H9 (cell line): ENCODE results near the gene C1QTNF3. TPM values are rescaled to one million over a fixed set of nuclear protein-coding genes. Genes with fewer than 3 reads are reported as not detected.

Experiments
- DNase-seq: peaks from one replicate; pipeline ENCODE4 v3.0.0-alpha.2; 2017
- H2AFZ ChIP-seq: one replicate; pipeline ENCODE4 v1.6.1; 2013; ENCODE audit warnings: mild to moderate bottlenecking, low read length, control low read depth, moderate library complexity
- H2AK5ac ChIP-seq: 2 replicates; pipeline ENCODE4 v1.6.1; 2013; ENCODE audit warnings: low read length, control low read depth, mixed read lengths; ENCODE audit not compliant: insufficient read length
- H2BK120ac ChIP-seq: one replicate; pipeline ENCODE4 v1.6.1; 2013; ENCODE audit warnings: low read depth, mild to moderate bottlenecking, low read length, control low read depth, inconsistent platforms; ENCODE audit not compliant: poor library complexity, severe bottlenecking
- H2BK12ac ChIP-seq: 2 replicates; pipeline ENCODE4 v1.6.1; 2013; ENCODE audit warnings: low read length, control low read depth, mixed read lengths, low read depth; ENCODE audit not compliant: insufficient read length
- H2BK15ac ChIP-seq: 2 replicates; pipeline ENCODE4 v1.6.1; 2013; ENCODE audit warnings: low read depth, low read length, control low read depth
- H2BK20ac ChIP-seq: one replicate; pipeline ENCODE4 v1.6.1; 2013; ENCODE audit warnings: low read depth, mild to moderate bottlenecking, low read length, control low read depth, inconsistent platforms; ENCODE audit not compliant: poor library complexity, severe bottlenecking
- H2BK5ac ChIP-seq: 2 replicates; pipeline ENCODE4 v1.6.1; 2013; ENCODE audit warnings: low read length, control low read depth, mixed read lengths; ENCODE audit not compliant: insufficient read length
- H3K14ac ChIP-seq: 2 replicates; pipeline ENCODE4 v1.6.1; 2013; ENCODE audit warnings: low read length, control low read depth; ENCODE audit not compliant: insufficient read depth
- H3K18ac ChIP-seq: 2 replicates; pipeline ENCODE4 v1.6.1; 2013; ENCODE audit warnings: low read depth, mild to moderate bottlenecking, mixed read lengths, low read length, control low read depth; ENCODE audit not compliant: insufficient read length
- H3K23ac ChIP-seq: 2 replicates; pipeline ENCODE4 v1.6.1; 2013; ENCODE audit warnings: low read length, control low read depth, mixed read lengths, low read depth; ENCODE audit not compliant: insufficient read length
- H3K23me2 ChIP-seq: 2 replicates; pipeline ENCODE4 v1.6.1; 2013; ENCODE audit warnings: low read depth, mild to moderate bottlenecking, mixed read lengths, low read length, control low read depth; ENCODE audit not compliant: insufficient read length, poor library complexity, severe bottlenecking
- H3K27ac ChIP-seq: 2 replicates; pipeline ENCODE4 v1.5.1; 2013; ENCODE audit warnings: low read length, control low read depth, mixed read lengths, low read depth; ENCODE audit not compliant: insufficient read length
- H3K27me3 ChIP-seq: 2 replicates; pipeline ENCODE4 v1.6.1; 2013; ENCODE audit warnings: low read length, control low read depth, inconsistent platforms; ENCODE audit not compliant: insufficient read depth
- H3K4ac ChIP-seq: 2 replicates; pipeline ENCODE4 v1.6.1; 2013; ENCODE audit warnings: low read depth, mild to moderate bottlenecking, control low read depth, inconsistent platforms, low read length, moderate library complexity
- H3K4me1 ChIP-seq: 2 replicates; pipeline ENCODE4 v1.6.1; 2013; ENCODE audit warnings: low read length, control low read depth, inconsistent platforms; ENCODE audit not compliant: insufficient read depth
- H3K4me2 ChIP-seq: 2 replicates; pipeline ENCODE4 v1.6.1; 2013; ENCODE audit warnings: low read length, control low read depth, mixed read lengths; ENCODE audit not compliant: insufficient read length, insufficient read depth
- H3K56ac ChIP-seq: 2 replicates; pipeline ENCODE4 v1.6.1; 2013; ENCODE audit warnings: low read depth, mild to moderate bottlenecking, mixed read lengths, low read length, control low read depth; ENCODE audit not compliant: insufficient read length
- H3K79me1 ChIP-seq: 2 replicates; pipeline ENCODE4 v1.6.1; 2013; ENCODE audit warnings: low read depth, mild to moderate bottlenecking, moderate library complexity, low read length, control low read depth, inconsistent platforms; ENCODE audit not compliant: insufficient read depth, poor library complexity, severe bottlenecking
- H3K79me2 ChIP-seq: 2 replicates; pipeline ENCODE4 v1.6.1; 2013; ENCODE audit warnings: low read length, control low read depth, inconsistent platforms; ENCODE audit not compliant: insufficient read depth
- H3K9ac ChIP-seq: 2 replicates; pipeline ENCODE4 v1.6.1; 2013; ENCODE audit warnings: low read length, control low read depth, mixed read lengths; ENCODE audit not compliant: insufficient read length; ENCODE audit errors: extremely low read depth
- H3K9me3 ChIP-seq: one replicate; pipeline ENCODE4 v1.6.1; 2013; ENCODE audit warnings: low read depth, low read length, inconsistent platforms; ENCODE audit not compliant: control insufficient read depth
- H3T11ph ChIP-seq: one replicate; pipeline ENCODE4 v1.6.1; 2013; ENCODE audit warnings: mild to moderate bottlenecking, low read length, control low read depth, inconsistent platforms
- H4K20me1 ChIP-seq: one replicate; pipeline ENCODE4 v1.6.1; 2013; ENCODE audit not compliant: control insufficient read depth, insufficient read length, insufficient read depth
- H4K5ac ChIP-seq: 2 replicates; pipeline ENCODE4 v1.6.1; 2013; ENCODE audit warnings: low read depth, mild to moderate bottlenecking, mixed read lengths, low read length, control low read depth; ENCODE audit not compliant: insufficient read length
- H4K8ac ChIP-seq: replicated peaks from 2 replicates; pipeline ENCODE4 v1.6.1; 2013; ENCODE audit warnings: low read length, control low read depth, mixed read lengths, low read depth; ENCODE audit not compliant: insufficient read length
- H4K91ac ChIP-seq: 2 replicates; pipeline ENCODE4 v1.6.1; 2013; ENCODE audit warnings: low read depth, mild to moderate bottlenecking, moderate library complexity, mixed read lengths, low read length, control low read depth; ENCODE audit not compliant: insufficient read length
- H3K27ac Mint-ChIP-seq, 3 experiments: 2 replicates in 2 of 3; 3 replicates in 1 of 3; pipeline ENCODE4 v1.8.0; 2020 to 2021; ENCODE audit warnings: mixed read lengths in 3 of 3, mild to moderate bottlenecking in 1 of 3, moderate library complexity in 1 of 3
- H3K27me3 Mint-ChIP-seq: 2 replicates; pipeline ENCODE4 v1.8.0; 2021; ENCODE audit warnings: low read depth, mild to moderate bottlenecking, moderate library complexity, mixed read lengths
- H3K36me3 Mint-ChIP-seq, 3 experiments: 2 replicates in 2 of 3; 3 replicates in 1 of 3; pipeline ENCODE4 v1.8.0; 2020 to 2021; ENCODE audit warnings: low read depth in 3 of 3, mixed read lengths in 3 of 3; ENCODE audit not compliant: insufficient read depth in 1 of 3
- H3K4me1 Mint-ChIP-seq, 2 experiments: 2 replicates each; pipeline ENCODE4 v1.8.0; 2020; ENCODE audit warnings: mixed read lengths in 2 of 2
- H3K4me3 Mint-ChIP-seq, 2 experiments: 2 replicates in 1 of 2; 3 replicates in 1 of 2; pipeline ENCODE4 v1.8.0; 2020 to 2021; ENCODE audit warnings: mild to moderate bottlenecking in 2 of 2, mixed read lengths in 2 of 2, moderate library complexity in 1 of 2
- H3K9me3 Mint-ChIP-seq, 2 experiments: 2 replicates in 1 of 2; 3 replicates in 1 of 2; pipeline ENCODE4 v1.8.0; 2020; ENCODE audit warnings: mild to moderate bottlenecking in 2 of 2, mixed read lengths in 2 of 2, moderate library complexity in 1 of 2
- WGBS: extraction: QIAGEN DNeasy Blood & Tissue Kit; methylation state at CpG from one replicate; pipeline ENCODE4 v1.1.7; 2013; ENCODE audit warnings: missing lambda C conversion rate, low lambda C conversion rate, mixed read lengths; ENCODE audit not compliant: insufficient read length; ENCODE audit errors: extremely low coverage; 5-methylcytosine and 5-hydroxymethylcytosine counted together
- total RNA-seq: library from RNA; stranded (reverse); gene quantifications from 2 replicates; pipeline ENCODE4 v1.2.1, GENCODE V29; 2021
- TF ChIP-seq, protein P1 (sequence below): fragments of 200-600 bp; sonication (generic); conservative IDR thresholded peaks from 3 replicates; pipeline ENCODE4 v1.8.0; 2021; ENCODE audit warnings: antibody characterized with exemption, mild to moderate bottlenecking

Gene C1QTNF3
- total RNA-seq, 1 experiment from 2014 or later: 1.1 TPM

DNA sequence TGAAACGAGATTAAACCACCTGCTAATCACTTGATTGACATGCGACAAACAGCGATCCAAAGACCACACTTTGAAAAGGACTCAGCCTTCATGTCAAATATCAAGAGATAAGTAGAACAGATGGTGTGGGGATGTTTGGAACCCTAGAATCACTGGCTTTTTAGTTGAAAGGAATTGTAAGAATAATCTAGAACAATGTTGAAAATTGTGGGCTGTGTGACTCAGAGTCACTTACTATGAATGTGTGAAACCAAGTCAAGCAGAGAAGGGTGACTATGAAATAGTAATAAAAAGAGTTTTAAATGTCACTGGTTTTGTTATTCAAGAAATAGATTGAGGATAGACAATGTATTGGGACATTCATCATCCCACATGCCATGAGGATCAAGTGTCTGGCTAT is 14.1 kb upstream of the C1QTNF3 start:
- Histone ChIP-seq H3K23me2 (no peaks in the 10 kb centered on the region), H2AFZ (no peak overlapping the region), H3T11ph (no peak overlapping the region), H4K20me1 (no peaks in the 10 kb centered on the region), H3K4me1 (no peaks in the 10 kb centered on the region), H2BK12ac (no peak overlapping the region), H3K9ac (no peak overlapping the region), H2BK120ac (no peak overlapping the region), H2AK5ac (no peak overlapping the region), H4K8ac (no peak overlapping the region), H3K23ac (no peak overlapping the region), H2BK15ac (no peak overlapping the region), H3K14ac (no peak overlapping the region), H4K5ac (no peak overlapping the region), H3K4me2 (no peak overlapping the region), H3K9me3 (no peaks in the 10 kb centered on the region), H3K18ac (no peak overlapping the region), H3K27ac (no peak overlapping the region), H3K79me1 (no peaks in the 10 kb centered on the region), H3K4ac (no peak overlapping the region), H3K56ac (no peak overlapping the region), H2BK20ac (no peak overlapping the region), H2BK5ac (no peak overlapping the region), H3K79me2 (no peaks in the 10 kb centered on the region), H3K27me3 (no peaks in the 10 kb centered on the region), H4K91ac (no peak overlapping the region)
- TF ChIP-seq, protein P1, sequence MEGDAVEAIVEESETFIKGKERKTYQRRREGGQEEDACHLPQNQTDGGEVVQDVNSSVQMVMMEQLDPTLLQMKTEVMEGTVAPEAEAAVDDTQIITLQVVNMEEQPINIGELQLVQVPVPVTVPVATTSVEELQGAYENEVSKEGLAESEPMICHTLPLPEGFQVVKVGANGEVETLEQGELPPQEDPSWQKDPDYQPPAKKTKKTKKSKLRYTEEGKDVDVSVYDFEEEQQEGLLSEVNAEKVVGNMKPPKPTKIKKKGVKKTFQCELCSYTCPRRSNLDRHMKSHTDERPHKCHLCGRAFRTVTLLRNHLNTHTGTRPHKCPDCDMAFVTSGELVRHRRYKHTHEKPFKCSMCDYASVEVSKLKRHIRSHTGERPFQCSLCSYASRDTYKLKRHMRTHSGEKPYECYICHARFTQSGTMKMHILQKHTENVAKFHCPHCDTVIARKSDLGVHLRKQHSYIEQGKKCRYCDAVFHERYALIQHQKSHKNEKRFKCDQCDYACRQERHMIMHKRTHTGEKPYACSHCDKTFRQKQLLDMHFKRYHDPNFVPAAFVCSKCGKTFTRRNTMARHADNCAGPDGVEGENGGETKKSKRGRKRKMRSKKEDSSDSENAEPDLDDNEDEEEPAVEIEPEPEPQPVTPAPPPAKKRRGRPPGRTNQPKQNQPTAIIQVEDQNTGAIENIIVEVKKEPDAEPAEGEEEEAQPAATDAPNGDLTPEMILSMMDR: no peak
- Mint-ChIP-seq H3K9me3 (peaks cover 8 to 14% of the 10 kb centered on the region in 2 experiments), H3K36me3 (peaks cover 15 to 20% (median 20%) of the 10 kb centered on the region in 3 experiments), H3K27me3 (no peaks in the 10 kb centered on the region), H3K4me3 (no peak overlapping the region), H3K4me1 (no peaks in the 10 kb centered on the region), H3K27ac (no peak overlapping the region)
- no peak for DNase-seq
- WGBS: no CpG with 5 or more reads among the region's 3 CpGs
